ENCODE data around the gene STX5. TPM values are rescaled to one million over a fixed set of nuclear protein-coding genes. Genes with fewer than 3 reads are reported as not detected.

The STX5 gene
- total and polyA plus RNA-seq, 9 of the 15 experiments (the other 6 are each of a cell fraction or from before 2014, with no cell fraction given) = 2.8 to 28.6 (median 23.7) TPM

GRCh38 chr11:62880803-62881578, 49.1 kb upstream of the STX5 start, which contains the start of gene SLC3A2 (continued):
- peak; percentile 78; the same call in 1 of the 2 replicates for TF ChIP-seq ZNF830 (CRISPR knock-in tag; IDR thresholded peaks at IDR 0.05)
- peak; percentile 74 for TF ChIP-seq ZNF668 (CRISPR knock-in tag; IDR thresholded peaks at IDR 0.05)
- 0 out of 2 replicates have a peak, but pooled peaks have one; percentile 60 for TF ChIP-seq ZNF431 (CRISPR knock-in tag; IDR thresholded peaks at IDR 0.05)
- peak; percentile 59; the same call in 1 of the 2 replicates for TF ChIP-seq MEF2D (tag; conservative IDR thresholded peaks at IDR 0.05; ENCODE audit: low read depth)
- peak; percentile 29; the same call in 1 of the 2 replicates for TF ChIP-seq JUND (IDR thresholded peaks at IDR 0.05; ENCODE audit: borderline replicate concordance, low read depth, low read length)
- 0 out of 3 replicates have a peak, but pooled peaks have one; percentile 25 for TF ChIP-seq JUND (tag; IDR thresholded peaks at IDR 0.05; ENCODE audit: borderline replicate concordance, low read depth, low read length)
- TF ChIP-seq ZNF449 (CRISPR knock-in tag; IDR thresholded peaks at IDR 0.05) = no peak
- 0 out of 2 replicates have a peak, but pooled peaks have one; percentile 55 for TF ChIP-seq THRB (CRISPR knock-in tag; conservative IDR thresholded peaks at IDR 0.05)
- TF ChIP-seq PATZ1 (CRISPR knock-in tag; IDR thresholded peaks at IDR 0.05; ENCODE audit: borderline replicate concordance) = 0 out of 2 replicates have a peak, but pooled peaks have one; percentile 23
- TF ChIP-seq ZNF239 (CRISPR knock-in tag; IDR thresholded peaks at IDR 0.05) = no peak
- TF ChIP-seq JUNB (CRISPR knock-in tag; conservative IDR thresholded peaks at IDR 0.05) = peak; percentile 51; the same call in 1 of the 2 replicates
- peak; percentile 84; the same call in 1 of the 2 replicates for TF ChIP-seq PML (IDR thresholded peaks at IDR 0.05; ENCODE audit: low read length)
- no peak for TF ChIP-seq ZNF518B (CRISPR knock-in tag; IDR thresholded peaks at IDR 0.05)
- peak; percentile 90 for TF ChIP-seq CCNT2 (IDR thresholded peaks at IDR 0.05; ENCODE audit: borderline replicate concordance, extremely low read depth, insufficient read length, low read depth, low read length)
- TF ChIP-seq SUPT5H (IDR thresholded peaks at IDR 0.05) = peak; percentile 100
- TF ChIP-seq PRMT5 (CRISPR knock-in tag; IDR thresholded peaks at IDR 0.05) = peak; percentile 54; the same call in 1 of the 2 replicates
- no peak for TF ChIP-seq ZZZ3 (IDR thresholded peaks at IDR 0.05)

Data from K562 (cell line).